Thymus (tissue), 11 donors: ENCODE data around the gene CHCT1. TPM values are rescaled to one million over a fixed set of nuclear protein-coding genes. Genes with fewer than 3 reads are reported as not detected.

Source experiments
- DNase-seq, 9 donors: peaks; one replicate each; pipeline ENCODE4 v3.0.0-alpha.2; 2013; ENCODE audit warnings: low spot score in 9 of 9, low read depth in 6 of 9, missing footprints in 1 of 9
- H3K27ac ChIP-seq, 2 donors: one replicate each; pipeline ENCODE4 v1.5.1; 2013; ENCODE audit warnings: control low read depth in 1 of 2, low read depth in 1 of 2, low read length in 1 of 2, mild to moderate bottlenecking in 1 of 2, moderate library complexity in 1 of 2
- H3K27me3 ChIP-seq, 2 donors: one replicate each; pipeline ENCODE4 v1.5.1; 2013; ENCODE audit warnings: low read length in 1 of 2; ENCODE audit not compliant: control insufficient read depth in 2 of 2, insufficient read depth in 1 of 2
- H3K36me3 ChIP-seq, 2 donors: one replicate each; pipeline ENCODE4 v1.5.1; 2013; ENCODE audit warnings: low read length in 1 of 2, mild to moderate bottlenecking in 1 of 2, moderate library complexity in 1 of 2; ENCODE audit not compliant: control insufficient read depth in 2 of 2, insufficient read depth in 2 of 2
- H3K4me1 ChIP-seq, 2 donors: one replicate each; pipeline ENCODE4 v1.5.1; 2013; ENCODE audit warnings: low read length in 2 of 2; ENCODE audit not compliant: control insufficient read depth in 2 of 2, insufficient read depth in 2 of 2
- H3K4me3 ChIP-seq, 2 donors: one replicate each; pipeline ENCODE4 v1.5.1; 2013; ENCODE audit warnings: low read length in 2 of 2, control low read depth in 1 of 2, mild to moderate bottlenecking in 1 of 2
- H3K9me3 ChIP-seq, 2 donors: one replicate each; pipeline ENCODE4 v1.5.1; 2013; ENCODE audit warnings: low read length in 1 of 2, mild to moderate bottlenecking in 1 of 2; ENCODE audit not compliant: control insufficient read depth in 2 of 2, insufficient read depth in 1 of 2
- WGBS: extraction: QIAGEN DNeasy Blood & Tissue Kit; methylation state at CpG from one replicate; pipeline ENCODE4 v1.1.7; 2013; 5-methylcytosine and 5-hydroxymethylcytosine counted together
- polyA plus RNA-seq: library from polyadenylated mRNA; stranded (reverse); fragments of 200-250 nt; gene quantifications from one replicate; pipeline ENCODE4 v1.2.3, GENCODE V29; 2013
- total RNA-seq: library from RNA; stranded (reverse); fragments of 120-200 nt; gene quantifications from one replicate; pipeline ENCODE4 v1.2.4, GENCODE V29; 2013
- donor health status: healthy.

CHCT1 gene
- total and polyA plus RNA-seq, 2 donors = 0.05 to 0.09 TPM

DNA sequence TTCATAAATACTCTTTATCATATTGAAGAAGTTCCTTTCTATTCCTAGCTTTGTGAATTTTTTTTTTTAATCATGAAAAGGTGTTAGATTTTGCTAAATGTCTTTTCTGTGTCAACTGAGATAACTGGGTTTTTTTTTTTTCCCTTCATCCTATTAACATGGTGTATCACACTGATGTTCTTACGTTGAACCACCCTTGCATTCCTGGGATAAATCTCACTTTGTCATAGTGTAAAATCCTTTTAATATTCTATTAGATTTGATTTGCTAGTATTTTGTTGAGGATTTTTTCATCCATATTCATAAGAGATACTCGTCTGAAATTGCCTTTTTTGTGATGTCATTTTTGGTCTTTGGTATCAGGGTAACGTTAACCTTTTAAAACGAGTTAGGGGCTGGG is 49.2 kb downstream of the CHCT1 start:
- Histone ChIP-seq H3K4me1 (no peaks in the 10 kb centered on the region), H3K4me3 (no peak overlapping the region), H3K27ac (no peak overlapping the region), H3K9me3 (no peaks in the 10 kb centered on the region), H3K36me3 (peaks cover 0 to 5% of the 10 kb centered on the region in 2 donors), H3K27me3 (no peaks in the 10 kb centered on the region)
- 86% methylated on average over 4 of the region's 4 CpGs for WGBS
- no peak for DNase-seq

DNA sequence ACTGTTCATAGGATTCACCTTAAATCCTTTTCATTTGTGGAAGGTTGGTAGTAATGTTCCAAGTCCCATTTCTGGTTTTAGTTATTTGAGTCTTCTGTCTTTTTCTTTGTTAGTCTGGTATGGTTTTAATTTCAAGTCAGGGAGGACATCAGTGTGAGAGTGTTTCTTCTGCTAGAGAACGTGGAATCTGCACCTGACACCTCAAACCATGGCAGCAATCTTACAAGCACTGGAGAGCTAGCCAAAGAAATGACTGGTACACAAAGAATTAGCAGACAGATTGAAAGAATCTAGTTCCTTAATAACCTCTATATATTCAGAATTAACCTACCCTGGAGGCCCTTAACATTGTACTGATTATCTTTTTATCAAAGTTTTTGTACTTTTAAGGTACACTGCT is 50.2 kb downstream of the CHCT1 start:
- H3K4me1 ChIP-seq = no peaks in the 10 kb centered on the region
- 100% methylated on average over 1 of the region's 1 CpG for WGBS
- H3K9me3 ChIP-seq = no peaks in the 10 kb centered on the region
- peaks cover 4 to 5% of the 10 kb centered on the region in 2 donors for H3K36me3 ChIP-seq
- H3K27ac ChIP-seq = no peak overlapping the region
- no peaks in the 10 kb centered on the region for H3K27me3 ChIP-seq
- DNase-seq = no peak
- no peak overlapping the region for H3K4me3 ChIP-seq

DNA sequence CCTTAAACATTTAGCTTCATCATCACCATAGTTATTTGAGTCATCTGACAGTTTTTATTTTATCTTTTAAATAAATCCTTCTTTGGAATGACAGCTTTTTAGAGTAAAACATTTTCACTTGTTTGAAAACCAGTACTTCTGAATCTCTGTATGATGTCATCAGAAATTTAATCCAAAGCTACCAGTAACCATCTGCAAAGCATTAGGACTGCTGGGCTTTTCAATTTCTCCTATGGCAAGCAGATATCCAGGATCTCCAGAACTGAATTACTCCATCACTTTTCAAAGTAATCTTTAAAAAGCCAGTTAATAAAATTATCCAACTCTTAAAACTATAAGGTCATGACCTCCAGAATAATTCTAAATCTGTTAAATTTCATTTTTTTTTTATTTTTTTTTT is 51.5 kb downstream of the CHCT1 start:
- Histone ChIP-seq H3K9me3 (no peaks in the 10 kb centered on the region), H3K27me3 (no peaks in the 10 kb centered on the region), H3K4me1 (no peaks in the 10 kb centered on the region), H3K27ac (no peak overlapping the region), H3K4me3 (no peak overlapping the region), H3K36me3 (peaks cover 4 to 5% of the 10 kb centered on the region in 2 donors)
- DNase-seq = no peak

Other genes with a start within 250 kb of the CHCT1 start
- gene USP32, start 30.4 kb upstream of the CHCT1 start, total RNA-seq = 26.4 TPM
- gene USP32, start 30.4 kb upstream of the CHCT1 start, polyA plus RNA-seq = 10.0 TPM
- gene APPBP2, start 103.8 kb downstream of the CHCT1 start, total RNA-seq = 17.8 TPM
- 11.4 TPM for gene APPBP2, start 103.8 kb downstream of the CHCT1 start, polyA plus RNA-seq
- 10.9 TPM for gene PPM1D, start 177.7 kb downstream of the CHCT1 start, total RNA-seq
- gene PPM1D, start 177.7 kb downstream of the CHCT1 start, polyA plus RNA-seq = 6.5 TPM